Activated T-cell treated with anti-CD3 and anti-CD28 coated beads, Interleukin-2, amount 50 U/mL, for 48 hours (primary cell): ENCODE data around the gene SH3RF3.

Experiments
- DNase-seq, 2 experiments: peaks; one replicate each; pipeline ENCODE4 v3.0.0-alpha.2; 2020

SH3RF3 gene

GRCh38 chr2:109222825-109223471 lies 93.9 kb downstream of the SH3RF3 start:
- no peak for DNase-seq

- DNase-seq, result no peak
Observed at GRCh38 chr2:109223490-109223889, 94.5 kb downstream of the SH3RF3 start.

- peak in 1 of 2 experiments; percentile 13 for DNase-seq
Observed at GRCh38 chr2:109224341-109224740, 95.3 kb downstream of the SH3RF3 start.

GRCh38 chr2:109225170-109225782 lies 96.3 kb downstream of the SH3RF3 start:
- no peak for DNase-seq

- peak in 1 of 2 experiments; percentile 4 for DNase-seq
Observed at GRCh38 chr2:109226128-109226527, 97.1 kb downstream of the SH3RF3 start.

GRCh38 chr2:109226622-109227021 lies 97.6 kb downstream of the SH3RF3 start:
- DNase-seq, result no peak

- DNase-seq, result no peak
Observed at GRCh38 chr2:109229094-109229675, 100.2 kb downstream of the SH3RF3 start.

- no peak for DNase-seq
Observed at GRCh38 chr2:109230941-109231420, 102.0 kb downstream of the SH3RF3 start.

GRCh38 chr2:109231428-109231827 lies 102.4 kb downstream of the SH3RF3 start:
- DNase-seq, result no peak

- DNase-seq, result no peak
Observed at GRCh38 chr2:109231996-109232705, 103.1 kb downstream of the SH3RF3 start.

- DNase-seq, result no peak
Observed at GRCh38 chr2:109232909-109233308, 103.9 kb downstream of the SH3RF3 start.

GRCh38 chr2:109233643-109234042 lies 104.6 kb downstream of the SH3RF3 start:
- no peak for DNase-seq

GRCh38 chr2:109234355-109234754 lies 105.3 kb downstream of the SH3RF3 start:
- peak in 1 of 2 experiments; percentile 6 for DNase-seq

- no peak for DNase-seq
Observed at GRCh38 chr2:109236147-109236546, 107.1 kb downstream of the SH3RF3 start.

- DNase-seq, result no peak
Observed at GRCh38 chr2:109237792-109238191, 108.8 kb downstream of the SH3RF3 start.

GRCh38 chr2:109238580-109238979 lies 109.6 kb downstream of the SH3RF3 start:
- peak in 1 of 2 experiments; percentile 37 for DNase-seq

- peak in 1 of 2 experiments; percentile 12 for DNase-seq
Observed at GRCh38 chr2:109239720-109240119, 110.7 kb downstream of the SH3RF3 start.

- DNase-seq, result peak in 1 of 2 experiments; percentile 3
Observed at GRCh38 chr2:109242210-109242653, 113.2 kb downstream of the SH3RF3 start.

GRCh38 chr2:109242654-109243331 lies 113.8 kb downstream of the SH3RF3 start:
- DNase-seq, result peak in 1 of 2 experiments; percentile 0

GRCh38 chr2:109243526-109244303 lies 114.7 kb downstream of the SH3RF3 start:
- DNase-seq, result peak in 1 of 2 experiments; percentile 3

GRCh38 chr2:109244304-109244582 lies 115.2 kb downstream of the SH3RF3 start:
- no peak for DNase-seq

GRCh38 chr2:109244750-109245382 lies 115.9 kb downstream of the SH3RF3 start:
- DNase-seq, result no peak
